SK-N-SH (cell line): ENCODE measurements around the gene TRIM7. TPM values are rescaled to one million over a fixed set of nuclear protein-coding genes. Genes with fewer than 3 reads are reported as not detected.

ENCODE experiments used
- CTCF ChIA-PET: fragments of 300-600, 350-600 bp; formaldehyde crosslinking; extraction: SDS; loops from one replicate; lab custom pipeline; 2021; lab: Yijun Ruan, JAX
- POLR2A ChIA-PET: fragments of 350-600 bp; sonication (Branson Sonifier 250); formaldehyde crosslinking; extraction: SDS; loops from one replicate; lab custom pipeline; 2020; ENCODE audit warnings: antibody characterized with exemption, inconsistent platforms; lab: Yijun Ruan, JAX
- DNase-seq: peaks from one replicate; pipeline ENCODE4 v3.0.0; 2012
- H2AFZ ChIP-seq: fragments of 200-600 bp; sonication (generic); 2 replicates; pipeline ENCODE4 v1.8.1; 2016; ENCODE audit warnings: antibody characterized with exemption, mild to moderate bottlenecking, low read depth
- H3F3A ChIP-seq: fragments of 200-600 bp; sonication (generic); replicated peaks from 2 replicates; pipeline ENCODE3; 2016; ENCODE audit warnings: antibody characterized with exemption, mild to moderate bottlenecking; ENCODE audit not compliant: insufficient read depth
- H3K27ac ChIP-seq, 2 experiments: fragments of 200-500 bp in 1 of 2; fragments of 200-600 bp in 1 of 2; sonication (Bioruptor generic) in 1 of 2; sonication (generic), shearing (Covaris generic) in 1 of 2; 2 replicates each; pipeline versions ENCODE4 v1.5.1 to v1.6.1; 2014 to 2016; ENCODE audit warnings: low read depth in 2 of 2, inconsistent platforms in 1 of 2, low read length in 1 of 2, mild to moderate bottlenecking in 1 of 2, mixed read lengths in 1 of 2
- H3K27me3 ChIP-seq: fragments of 200-600 bp; sonication (generic), shearing (Covaris generic); 2 replicates; pipeline ENCODE4 v1.6.1; 2016; ENCODE audit warnings: mixed run types; ENCODE audit not compliant: insufficient read depth
- H3K36me3 ChIP-seq, 2 experiments: fragments of 200-500 bp in 1 of 2; fragments of 200-600 bp in 1 of 2; sonication (Bioruptor generic) in 1 of 2; sonication (generic) in 1 of 2; replicated peaks in 1 of 2; 2 replicates each; pipeline versions ENCODE3 to v1.5.1; 2014 to 2016; ENCODE audit warnings: low read length in 1 of 2, mild to moderate bottlenecking in 1 of 2; ENCODE audit not compliant: insufficient read depth in 2 of 2, control insufficient read depth in 1 of 2
- H3K4me1 ChIP-seq, 2 experiments: fragments of 200-500 bp in 1 of 2; fragments of 200-600 bp in 1 of 2; sonication (Bioruptor generic) in 1 of 2; sonication (generic), shearing (Covaris generic) in 1 of 2; 2 replicates each; pipeline versions ENCODE4 v1.5.1 to v1.6.1; 2014 to 2016; ENCODE audit warnings: low read depth in 1 of 2, low read length in 1 of 2, mixed run types in 1 of 2; ENCODE audit not compliant: insufficient read depth in 2 of 2, control insufficient read depth in 1 of 2
- H3K4me2 ChIP-seq: fragments of 200-600 bp; sonication (generic), shearing (Covaris generic); 2 replicates; pipeline ENCODE4 v1.6.1; 2017; ENCODE audit warnings: mixed run types
- H3K4me3 ChIP-seq, 2 experiments: fragments of 200-500 bp in 1 of 2; fragments of 200-600 bp in 1 of 2; sonication (Bioruptor generic) in 1 of 2; sonication (generic), shearing (Covaris generic) in 1 of 2; 2 replicates each; pipeline versions ENCODE4 v1.5.1 to v1.8.1; 2014 to 2016; ENCODE audit warnings: low read depth in 2 of 2, inconsistent platforms in 1 of 2, low read length in 1 of 2, mild to moderate bottlenecking in 1 of 2, mixed read lengths in 1 of 2, moderate library complexity in 1 of 2
- H3K79me2 ChIP-seq: fragments of 200-600 bp; sonication (generic); 2 replicates; pipeline ENCODE4 v1.8.1; 2017; ENCODE audit warnings: mild to moderate bottlenecking; ENCODE audit not compliant: insufficient read depth
- H3K9ac ChIP-seq: fragments of 200-600 bp; sonication (generic); 2 replicates; pipeline ENCODE4 v1.6.1; 2017; ENCODE audit warnings: mixed run types
- H3K9me2 ChIP-seq: fragments of 200-600 bp; sonication (generic); 2 replicates; pipeline ENCODE4 v1.6.1; 2017; ENCODE audit warnings: mixed run types
- H3K9me3 ChIP-seq: fragments of 200-600 bp; sonication (generic); 2 replicates; pipeline ENCODE4 v1.6.1; 2017; ENCODE audit warnings: mixed run types, mild to moderate bottlenecking, moderate library complexity
- H4K20me1 ChIP-seq: fragments of 200-600 bp; sonication (generic); 2 replicates; pipeline ENCODE4 v1.6.1; 2017; ENCODE audit warnings: mild to moderate bottlenecking, mixed run types; ENCODE audit not compliant: insufficient read depth
- FOSL2 ChIP-seq: IDR thresholded peaks from 2 replicates; pipeline ENCODE4 v1.4.0; 2012; ENCODE audit warnings: low read depth, mild to moderate bottlenecking, moderate library complexity, borderline replicate concordance
- FOXJ3 ChIP-seq: sonication (generic); formaldehyde crosslinking; IDR thresholded peaks from 2 replicates; pipeline ENCODE4 v1.5.1; 2020; ENCODE audit warnings: mild to moderate bottlenecking, missing genetic modification reagents
- MEF2A ChIP-seq: IDR thresholded peaks from 2 replicates; pipeline ENCODE4 v1.4.0; 2012; ENCODE audit warnings: low read depth, borderline replicate concordance
- PBX3 ChIP-seq: IDR thresholded peaks from 2 replicates; pipeline ENCODE4; 2012
- POLR2AphosphoS5 ChIP-seq: IDR thresholded peaks from 2 replicates; pipeline ENCODE4 v1.6.1; 2012; ENCODE audit warnings: low read depth, low read length
- TAF1 ChIP-seq: IDR thresholded peaks from 2 replicates; pipeline ENCODE4 v1.6.1; 2012; ENCODE audit warnings: low read depth, mild to moderate bottlenecking, low read length, moderate library complexity, borderline replicate concordance
- TCF12 ChIP-seq: IDR thresholded peaks from 2 replicates; pipeline ENCODE4 v1.4.0; 2012
- WGBS: methylation state at CpG from one replicate; pipeline ENCODE4 v1.1.6; 2017; ENCODE audit warnings: low lambda C conversion rate; 5-methylcytosine and 5-hydroxymethylcytosine counted together
- polyA plus RNA-seq, 3 experiments: library from polyadenylated mRNA; depleted of rRNA; stranded (reverse); fragments of >200 nt; gene quantifications; 2 replicates each; pipeline ENCODE4 v1.2.3, GENCODE V29; 2012

TRIM7 gene
- polyA plus RNA-seq, 1 of the 3 experiments (the other 2 are of a cell fraction) = 3.5 TPM

DNA sequence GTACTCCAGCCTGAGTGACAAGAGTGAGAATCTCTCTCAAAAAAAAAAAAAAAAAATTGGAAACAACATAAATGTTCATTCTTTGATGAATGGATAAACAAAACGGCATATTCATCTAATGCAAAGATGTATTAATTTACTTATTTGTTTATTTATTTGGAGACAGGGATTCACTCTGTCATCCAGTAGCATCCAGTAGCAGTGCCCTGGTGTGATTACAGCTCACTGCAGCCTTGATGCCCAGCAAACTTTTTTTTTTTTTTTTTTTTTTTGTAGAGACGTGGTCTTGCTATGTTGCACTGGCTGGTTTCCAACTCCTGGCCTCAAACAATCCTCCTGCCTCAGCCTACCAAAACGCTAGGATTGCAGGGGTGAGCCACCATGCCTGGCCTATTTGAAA lies 33.2 kb downstream of the TRIM7 start (continued):
- no peak for TF ChIP-seq PBX3

GRCh38 chr5:181170996-181171395 lies 34.0 kb downstream of the TRIM7 start:
- Histone ChIP-seq H3K9ac (no peak overlapping the region), H4K20me1 (no peaks in the 10 kb centered on the region), H3K4me2 (no peak overlapping the region), H3K27me3 (no peaks in the 10 kb centered on the region), H3F3A (peaks cover 11% of the 10 kb centered on the region), H3K4me1 (no peaks in the 10 kb centered on the region; a peak in 1 of 4 replicates), H3K9me2 (no peaks in the 10 kb centered on the region), H3K27ac (no peak overlapping the region), H3K9me3 (no peaks in the 10 kb centered on the region), H2AFZ (no peak overlapping the region), H3K36me3 (no peaks in the 10 kb centered on the region), H3K79me2 (no peaks in the 10 kb centered on the region), H3K4me3 (no peak overlapping the region)
- ChIA-PET CTCF (interaction anchor here (0.9 to 1.9 kb wide), 2 partner anchors 14 to 387 kb away, joined by 5 to 7 read pairs; no protein-coding TSS in a partner anchor), POLR2A (no interaction called here)
- DNase-seq = no peak
- 35% methylated on average over 6 of the region's 6 CpGs for WGBS
- TF ChIP-seq POLR2AphosphoS5 (no peak), FOSL2 (no peak), FOXJ3 (CRISPR knock-in tag) (no peak), MEF2A (no peak), TAF1 (no peak), TCF12 (peak; percentile 12; the same call in 1 of the 2 replicates)

DNA sequence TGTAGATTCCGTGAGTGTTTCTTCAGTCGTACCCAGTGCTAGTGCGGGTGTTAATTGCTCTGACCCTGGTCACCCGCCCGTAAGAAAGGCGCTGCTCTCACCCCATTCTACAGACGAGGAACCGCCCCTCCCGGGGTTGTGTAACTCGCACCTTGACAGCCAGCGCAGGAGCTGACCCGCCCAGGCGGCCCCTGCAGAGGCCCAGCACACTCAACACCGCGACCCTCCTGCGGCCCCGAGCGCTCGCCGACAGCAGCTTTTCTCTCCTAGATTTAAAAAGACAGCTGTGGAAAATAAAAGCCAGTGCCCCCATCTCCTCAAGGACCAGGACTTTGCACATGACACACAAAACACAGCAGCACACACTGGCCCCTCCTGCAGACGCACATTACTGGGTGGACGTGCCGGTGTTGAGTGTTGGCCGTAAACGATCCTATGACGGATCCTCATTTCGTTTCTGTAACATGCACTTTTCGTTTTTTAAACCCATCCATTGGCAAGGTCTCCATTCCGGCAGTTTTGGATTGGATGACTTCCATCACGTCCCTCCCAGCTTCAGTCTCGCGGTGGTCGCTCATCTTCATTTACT lies 34.7 kb downstream of the TRIM7 start:
- Histone ChIP-seq H3K36me3 (no peaks in the 10 kb centered on the region), H4K20me1 (no peaks in the 10 kb centered on the region), H3K4me3 (peak overlapping the region; percentile 18 to 22), H3K9me2 (no peaks in the 10 kb centered on the region), H3K27me3 (no peaks in the 10 kb centered on the region), H3K79me2 (no peaks in the 10 kb centered on the region), H3F3A (peaks cover 11% of the 10 kb centered on the region), H2AFZ (peak overlapping the region; percentile 23; the same call in 1 of the 2 replicates), H3K4me2 (peak overlapping the region; percentile 8; the same call in 1 of the 2 replicates), H3K9me3 (no peaks in the 10 kb centered on the region), H3K4me1 (no peaks in the 10 kb centered on the region; a peak in 1 of 4 replicates), H3K27ac (no peak overlapping the region), H3K9ac (no peak overlapping the region)
- ChIA-PET CTCF (interaction anchor here (0.9 to 1.9 kb wide), 3 partner anchors 14 to 386 kb away, joined by 3 to 7 read pairs (median 5); no protein-coding TSS in a partner anchor), POLR2A (no interaction called here)
- no peak for TF ChIP-seq FOSL2
- WGBS = 31% methylated on average over 25 of the region's 33 CpGs
- peak; percentile 29 for DNase-seq
